GM20000 (cell line): ENCODE measurements around the gene DPH2.

Experiments used
- DNase-seq: peaks from one replicate; pipeline ENCODE4 v3.0.0; 2012; ENCODE audit warnings: low spot score
- TF ChIP-seq, protein P1 (sequence below): IDR thresholded peaks from 2 replicates; pipeline ENCODE4 v1.5.1; 2012; ENCODE audit warnings: mild to moderate bottlenecking, control low read depth; ENCODE audit errors: extremely low read depth, missing control alignments

Gene DPH2, protein sequence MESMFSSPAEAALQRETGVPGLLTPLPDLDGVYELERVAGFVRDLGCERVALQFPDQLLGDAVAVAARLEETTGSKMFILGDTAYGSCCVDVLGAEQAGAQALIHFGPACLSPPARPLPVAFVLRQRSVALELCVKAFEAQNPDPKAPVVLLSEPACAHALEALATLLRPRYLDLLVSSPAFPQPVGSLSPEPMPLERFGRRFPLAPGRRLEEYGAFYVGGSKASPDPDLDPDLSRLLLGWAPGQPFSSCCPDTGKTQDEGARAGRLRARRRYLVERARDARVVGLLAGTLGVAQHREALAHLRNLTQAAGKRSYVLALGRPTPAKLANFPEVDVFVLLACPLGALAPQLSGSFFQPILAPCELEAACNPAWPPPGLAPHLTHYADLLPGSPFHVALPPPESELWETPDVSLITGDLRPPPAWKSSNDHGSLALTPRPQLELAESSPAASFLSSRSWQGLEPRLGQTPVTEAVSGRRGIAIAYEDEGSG

DNA sequence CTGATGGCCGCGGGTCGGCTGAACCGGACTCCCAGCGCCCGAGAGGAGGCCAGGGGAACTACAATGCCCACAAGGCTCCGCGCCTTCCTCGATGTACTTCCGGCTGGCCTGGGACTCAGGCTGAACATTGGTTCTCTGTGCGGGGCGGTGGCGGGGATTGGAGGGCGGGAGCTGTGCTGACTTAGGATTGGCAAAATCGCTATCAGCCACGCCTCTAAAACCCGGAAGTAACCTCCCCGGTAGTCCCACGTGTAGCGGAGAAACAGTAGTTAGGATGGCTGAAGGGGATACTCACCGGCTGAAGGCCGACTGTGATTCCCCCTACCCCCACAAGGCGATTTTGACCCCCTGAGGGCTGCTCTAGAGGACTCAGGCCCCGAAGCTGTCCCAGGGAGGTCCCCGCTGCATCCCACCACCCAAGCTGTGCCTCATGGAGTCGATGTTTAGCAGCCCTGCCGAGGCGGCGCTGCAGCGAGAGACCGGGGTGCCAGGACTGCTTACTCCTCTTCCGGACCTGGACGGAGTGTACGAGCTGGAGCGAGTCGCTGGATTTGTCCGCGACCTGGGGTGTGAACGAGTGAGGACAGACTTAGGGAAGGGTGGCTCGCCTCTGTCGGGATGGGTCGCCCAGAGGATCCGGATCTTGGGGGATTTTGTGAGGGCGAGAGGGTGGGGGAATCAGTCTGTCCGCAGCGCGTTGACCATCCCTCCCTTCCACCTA lies at the start of gene DPH2:
Gene DPH2 (plus strand): TSS at position 265 of the 721 bp plus-strand sequence. CDS start 166 bp downstream, at position 431.
- TF ChIP-seq, protein P1, sequence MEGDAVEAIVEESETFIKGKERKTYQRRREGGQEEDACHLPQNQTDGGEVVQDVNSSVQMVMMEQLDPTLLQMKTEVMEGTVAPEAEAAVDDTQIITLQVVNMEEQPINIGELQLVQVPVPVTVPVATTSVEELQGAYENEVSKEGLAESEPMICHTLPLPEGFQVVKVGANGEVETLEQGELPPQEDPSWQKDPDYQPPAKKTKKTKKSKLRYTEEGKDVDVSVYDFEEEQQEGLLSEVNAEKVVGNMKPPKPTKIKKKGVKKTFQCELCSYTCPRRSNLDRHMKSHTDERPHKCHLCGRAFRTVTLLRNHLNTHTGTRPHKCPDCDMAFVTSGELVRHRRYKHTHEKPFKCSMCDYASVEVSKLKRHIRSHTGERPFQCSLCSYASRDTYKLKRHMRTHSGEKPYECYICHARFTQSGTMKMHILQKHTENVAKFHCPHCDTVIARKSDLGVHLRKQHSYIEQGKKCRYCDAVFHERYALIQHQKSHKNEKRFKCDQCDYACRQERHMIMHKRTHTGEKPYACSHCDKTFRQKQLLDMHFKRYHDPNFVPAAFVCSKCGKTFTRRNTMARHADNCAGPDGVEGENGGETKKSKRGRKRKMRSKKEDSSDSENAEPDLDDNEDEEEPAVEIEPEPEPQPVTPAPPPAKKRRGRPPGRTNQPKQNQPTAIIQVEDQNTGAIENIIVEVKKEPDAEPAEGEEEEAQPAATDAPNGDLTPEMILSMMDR, result no peak
- peak; percentile 96 for DNase-seq

DNA sequence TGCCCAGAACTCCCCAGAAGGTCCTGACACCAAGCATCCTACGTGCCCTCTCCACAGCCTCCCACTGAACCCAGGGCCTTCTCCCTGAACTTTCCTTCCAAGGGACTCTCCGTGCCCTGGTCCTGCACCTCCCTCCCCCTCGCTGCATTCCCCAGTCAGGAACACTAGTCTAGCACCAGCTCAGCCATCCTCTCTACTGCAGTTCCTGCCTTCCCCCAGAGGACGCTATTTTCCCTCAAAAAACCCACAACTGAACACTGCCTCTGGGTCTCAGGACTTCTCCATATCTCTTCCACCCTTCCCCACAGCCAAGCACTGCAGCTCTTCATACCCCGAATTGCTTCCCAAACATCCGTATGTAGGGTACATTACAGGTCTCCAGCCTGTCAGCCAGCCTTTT lies 48.8 kb upstream of the DPH2 start:
- no peak for DNase-seq
- TF ChIP-seq, protein P1, result no peak

DNA sequence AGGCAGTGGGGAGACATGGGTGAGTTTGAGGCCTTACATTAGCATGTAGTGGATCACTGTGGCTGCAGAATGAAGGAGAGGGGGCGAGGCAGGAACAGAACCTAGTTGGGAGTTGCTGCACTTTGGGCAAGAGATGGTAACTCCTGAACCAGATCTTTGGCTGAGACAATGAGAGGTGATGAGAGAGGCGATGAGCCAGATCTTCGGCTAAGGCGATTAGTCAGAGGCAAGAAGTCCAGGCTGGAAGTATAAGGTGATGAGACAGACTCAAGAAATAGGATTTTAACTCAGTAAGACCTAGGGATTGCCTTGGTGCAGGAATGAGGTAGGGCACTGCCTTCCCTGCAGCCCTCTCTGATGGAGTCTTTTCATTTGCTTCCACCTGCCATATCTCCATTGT lies 45.3 kb upstream of the DPH2 start:
- TF ChIP-seq, protein P1, result no peak

DNA sequence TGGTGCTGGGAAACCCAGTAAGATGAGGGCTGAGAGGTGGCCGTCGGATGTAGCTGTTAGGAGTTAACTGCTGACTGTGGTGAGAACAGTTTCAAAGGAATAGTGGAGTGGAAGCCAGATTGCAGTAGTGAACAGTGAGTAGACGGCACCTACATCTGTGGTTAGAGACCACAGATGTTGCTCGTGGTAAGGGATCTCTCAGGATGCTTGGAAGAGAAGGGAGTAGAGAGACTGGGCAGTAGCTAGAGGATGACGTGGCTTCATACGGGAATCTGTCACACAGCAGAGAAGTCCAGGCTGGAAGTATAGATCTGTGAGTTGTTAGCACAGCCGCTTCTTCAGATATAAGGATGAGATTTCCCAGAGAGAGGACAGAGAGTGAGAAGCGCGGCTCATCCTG lies 44.0 kb upstream of the DPH2 start:
- TF ChIP-seq, protein P1, result no peak
- DNase-seq, result no peak

More for the DNA sequence above, 45.3 kb upstream of the DPH2 start:
- no peak for DNase-seq

DNA sequence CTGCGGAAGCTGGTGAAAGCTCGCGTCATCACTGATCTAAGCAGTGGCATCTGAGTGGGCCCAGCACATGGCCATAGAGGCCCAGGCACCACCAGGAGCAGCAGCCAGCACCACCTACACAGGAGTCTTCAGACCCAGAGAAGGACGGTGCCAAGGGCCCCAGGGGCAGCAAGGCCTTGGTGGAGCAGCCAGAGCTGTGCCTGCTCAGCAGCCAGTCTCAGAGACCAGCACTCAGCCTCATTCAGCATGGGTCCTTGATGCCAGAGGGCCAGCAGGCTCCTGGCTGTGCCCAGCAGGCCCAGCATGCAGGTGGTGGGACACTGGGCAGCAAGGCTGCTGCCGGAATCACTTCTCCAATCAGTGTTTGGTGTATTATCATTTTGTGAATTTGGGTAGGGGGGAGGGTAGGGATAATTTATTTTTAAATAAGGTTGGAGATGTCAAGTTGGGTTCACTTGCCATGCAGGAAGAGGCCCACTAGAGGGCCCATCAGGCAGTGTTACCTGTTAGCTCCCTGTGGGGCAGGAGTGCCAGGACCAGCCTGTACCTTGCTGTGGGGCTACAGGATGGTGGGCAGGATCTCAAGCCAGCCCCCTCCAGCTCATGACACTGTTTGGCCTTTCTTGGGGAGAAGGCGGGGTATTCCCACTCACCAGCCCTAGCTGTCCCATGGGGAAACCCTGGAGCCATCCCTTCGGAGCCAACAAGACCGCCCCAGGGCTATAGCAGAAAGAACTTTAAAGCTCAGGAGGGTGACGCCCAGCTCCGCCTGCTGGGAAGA lies 39.5 kb upstream of the DPH2 start:
- DNase-seq, result peak; percentile 52
- TF ChIP-seq, protein P1, result peak; percentile 30

DNA sequence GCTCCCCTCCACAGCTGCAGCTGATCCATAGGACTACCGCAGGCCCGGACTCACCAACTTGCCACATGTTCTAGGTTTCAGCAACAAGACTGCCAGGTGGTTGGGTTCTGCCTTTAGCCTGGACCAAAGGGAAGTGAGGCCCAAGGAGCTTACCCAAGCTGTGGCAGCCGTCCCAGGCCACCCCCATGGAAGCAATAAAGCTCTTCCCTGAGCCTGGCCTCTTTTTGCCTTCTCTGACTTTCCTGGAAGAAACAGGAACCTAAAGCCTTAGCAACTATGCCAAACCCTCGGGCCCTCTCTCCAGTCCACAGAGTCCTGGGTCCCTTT lies 38.9 kb upstream of the DPH2 start:
- no peak for DNase-seq
- TF ChIP-seq, protein P1, result no peak
